SIG-M5 treated with dmso at 0.1 percent for 504 hours (cell line): Measurements from ENCODE around the gene LENG9.
"Not testable (repeated sequence)": the region's sequence is repeated elsewhere in the genome, so short reads cannot be mapped to it uniquely, and the experiment has no call there.

Experiments
- DNase-seq: peaks from one replicate; lab custom pipeline; 2025; ENCODE audit not compliant: unreplicated experiment; lab: John Stamatoyannopoulos, UW

Gene LENG9

DNA sequence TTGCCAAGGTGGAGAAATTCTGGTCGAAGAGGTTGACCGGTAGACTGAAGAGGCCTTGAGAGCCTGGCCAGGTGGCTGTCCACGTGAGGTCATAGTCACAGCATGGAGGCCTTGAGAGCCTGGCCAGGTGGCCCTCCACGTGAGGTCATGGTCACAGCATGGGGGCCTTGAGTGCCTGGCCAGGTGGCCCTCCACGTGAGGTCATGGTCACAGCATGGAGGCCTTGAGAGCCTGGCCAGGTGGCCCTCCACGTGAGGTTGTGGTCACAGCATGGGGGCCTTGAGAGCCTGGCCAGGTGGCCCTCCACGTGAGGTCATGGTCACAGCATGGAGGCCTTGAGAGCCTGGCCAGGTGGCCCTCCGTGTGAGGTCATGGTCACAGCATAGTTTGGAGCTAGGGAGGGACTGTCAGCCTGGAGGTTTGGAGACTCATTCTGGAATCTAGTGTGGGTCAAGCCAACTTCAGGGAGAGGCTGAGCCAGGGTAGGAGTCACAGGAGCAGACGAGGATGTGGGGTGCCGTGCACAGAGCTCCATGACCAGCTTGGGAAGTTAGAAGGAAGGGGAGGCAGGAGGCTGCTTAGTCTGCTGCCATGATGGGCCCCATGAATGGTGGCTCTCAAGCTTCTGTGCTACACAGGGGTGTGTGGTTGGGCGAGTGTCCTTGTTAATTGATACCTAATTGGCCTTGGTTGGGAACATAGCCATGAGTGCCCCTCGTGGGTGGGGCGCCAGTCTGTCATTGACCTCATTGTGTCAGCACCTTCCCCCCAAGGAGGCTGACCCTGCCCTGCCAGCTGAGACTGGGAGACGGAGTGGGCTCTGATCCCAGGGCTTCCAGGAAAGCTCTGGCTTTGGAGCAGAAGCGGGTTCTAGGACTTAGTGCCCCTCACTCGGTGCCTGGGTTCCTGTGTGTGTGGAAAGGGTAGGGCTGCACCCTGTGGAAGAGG lies 4.0 kb downstream of the LENG9 start:
- no peak for DNase-seq

DNA sequence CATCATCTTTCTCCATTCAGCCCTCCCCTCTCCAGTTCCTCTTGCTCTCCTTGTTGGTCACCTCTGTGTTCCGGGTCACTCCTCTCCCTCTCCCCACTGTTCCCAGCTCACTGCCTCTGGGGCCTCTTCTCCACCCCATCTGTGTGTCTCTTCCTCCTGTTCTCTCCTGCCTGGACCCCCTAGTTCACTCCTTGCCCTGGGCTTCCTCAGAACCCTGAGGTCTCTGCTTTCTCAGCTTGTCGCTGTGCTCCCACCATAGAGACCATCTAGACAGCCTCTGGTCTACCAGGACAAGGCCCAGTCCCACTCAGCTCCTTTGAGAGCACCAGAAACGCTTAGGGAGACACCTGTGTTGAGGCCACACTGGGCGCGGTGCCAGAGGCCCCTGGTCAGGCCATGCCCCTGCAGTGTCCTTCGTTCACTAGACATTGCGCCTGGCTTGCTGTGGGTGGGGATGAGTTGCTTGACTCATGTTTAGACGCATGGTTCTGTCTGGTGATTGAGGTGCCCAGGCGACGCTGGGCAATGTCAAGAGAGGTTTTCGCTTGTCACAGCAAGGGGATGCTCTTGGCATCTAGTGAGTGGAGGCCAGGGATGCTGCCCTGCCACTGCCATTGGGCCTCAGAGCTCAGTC lies 4.8 kb downstream of the LENG9 start:
- DNase-seq: no peak

DNA sequence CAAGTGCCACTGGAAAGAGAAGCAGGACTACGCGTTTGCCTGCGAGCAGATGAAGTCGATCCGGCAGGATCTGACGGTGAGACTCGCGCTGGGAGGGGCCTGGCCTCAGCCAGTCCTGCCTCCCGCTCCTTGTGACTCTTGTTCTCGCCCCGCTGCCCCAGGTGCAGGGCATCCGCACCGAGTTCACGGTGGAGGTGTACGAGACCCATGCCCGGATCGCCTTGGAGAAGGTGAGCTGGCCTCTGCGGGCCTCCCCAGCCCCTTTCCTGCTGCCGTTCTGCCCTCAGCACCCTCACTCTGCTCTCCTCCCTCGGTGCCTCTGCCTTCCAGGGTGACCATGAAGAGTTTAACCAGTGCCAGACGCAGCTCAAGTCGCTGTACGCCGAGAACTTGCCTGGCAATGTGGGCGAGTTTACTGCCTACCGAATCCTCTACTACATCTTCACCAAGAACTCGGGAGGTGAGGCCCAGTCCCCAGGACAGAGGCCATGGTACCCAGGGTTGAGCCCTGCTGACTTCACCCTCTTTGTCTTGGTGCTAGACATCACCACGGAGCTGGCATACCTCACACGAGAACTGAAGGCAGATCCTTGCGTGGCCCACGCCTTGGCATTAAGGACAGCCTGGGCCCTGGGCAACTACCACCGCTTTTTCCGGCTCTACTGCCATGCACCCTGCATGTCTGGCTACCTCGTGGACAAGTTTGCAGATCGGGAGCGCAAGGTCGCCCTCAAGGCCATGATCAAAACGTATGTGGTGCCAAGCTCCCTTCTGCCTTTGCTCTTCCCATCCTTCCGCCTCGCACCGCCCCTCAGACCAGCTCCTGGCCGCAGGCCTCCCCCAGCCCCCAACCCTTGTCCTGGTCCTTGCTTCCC lies 5.6 kb downstream of the LENG9 start:
- no peak for DNase-seq

DNA sequence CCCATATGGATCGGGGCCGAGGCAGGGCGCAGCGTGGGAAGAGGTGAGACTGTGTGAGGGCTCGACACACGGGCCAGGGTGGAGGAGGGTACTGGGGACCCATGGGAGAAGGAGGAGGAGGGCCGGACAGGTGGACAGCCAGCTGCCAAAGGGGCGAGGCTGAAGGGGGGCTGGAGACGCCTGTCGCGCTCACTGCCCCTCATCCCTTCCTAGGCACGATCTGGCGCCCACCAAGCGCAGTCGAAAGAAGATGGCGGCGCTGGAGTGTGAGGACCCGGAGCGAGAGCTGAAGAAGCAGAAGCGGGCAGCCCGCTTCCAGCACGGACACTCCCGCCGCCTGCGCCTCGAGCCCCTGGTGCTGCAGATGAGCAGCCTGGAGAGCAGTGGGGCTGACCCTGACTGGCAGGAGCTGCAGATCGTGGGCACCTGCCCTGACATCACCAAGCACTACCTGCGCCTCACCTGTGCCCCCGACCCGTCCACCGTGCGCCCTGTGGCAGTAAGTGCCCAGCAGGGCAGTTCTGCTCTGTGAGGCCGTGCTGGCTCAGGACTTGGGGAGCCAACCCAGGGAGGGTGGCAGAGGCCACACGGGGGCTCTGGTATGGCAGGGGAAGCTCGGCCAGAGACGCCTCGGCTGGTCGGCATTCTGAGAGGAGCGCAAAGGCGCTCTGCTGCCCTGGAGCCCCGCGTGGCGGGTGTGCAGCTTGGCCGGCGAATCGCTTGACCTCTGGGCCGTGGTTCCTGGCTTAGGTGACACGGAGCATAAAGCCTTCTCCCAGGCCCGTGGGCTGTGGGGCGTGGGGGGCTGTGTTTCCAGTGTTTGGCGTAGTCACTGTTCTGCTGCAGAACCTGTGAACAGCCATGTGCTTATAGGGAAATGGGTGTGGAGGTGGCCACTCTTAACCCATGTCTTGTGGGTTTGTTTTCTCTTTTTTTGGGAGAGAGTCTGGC lies 6.9 kb downstream of the LENG9 start:
- DNase-seq: no peak

GRCh38 chr19:54455786-54456422 lies 7.7 kb downstream of the LENG9 start:
- no peak for DNase-seq

DNA sequence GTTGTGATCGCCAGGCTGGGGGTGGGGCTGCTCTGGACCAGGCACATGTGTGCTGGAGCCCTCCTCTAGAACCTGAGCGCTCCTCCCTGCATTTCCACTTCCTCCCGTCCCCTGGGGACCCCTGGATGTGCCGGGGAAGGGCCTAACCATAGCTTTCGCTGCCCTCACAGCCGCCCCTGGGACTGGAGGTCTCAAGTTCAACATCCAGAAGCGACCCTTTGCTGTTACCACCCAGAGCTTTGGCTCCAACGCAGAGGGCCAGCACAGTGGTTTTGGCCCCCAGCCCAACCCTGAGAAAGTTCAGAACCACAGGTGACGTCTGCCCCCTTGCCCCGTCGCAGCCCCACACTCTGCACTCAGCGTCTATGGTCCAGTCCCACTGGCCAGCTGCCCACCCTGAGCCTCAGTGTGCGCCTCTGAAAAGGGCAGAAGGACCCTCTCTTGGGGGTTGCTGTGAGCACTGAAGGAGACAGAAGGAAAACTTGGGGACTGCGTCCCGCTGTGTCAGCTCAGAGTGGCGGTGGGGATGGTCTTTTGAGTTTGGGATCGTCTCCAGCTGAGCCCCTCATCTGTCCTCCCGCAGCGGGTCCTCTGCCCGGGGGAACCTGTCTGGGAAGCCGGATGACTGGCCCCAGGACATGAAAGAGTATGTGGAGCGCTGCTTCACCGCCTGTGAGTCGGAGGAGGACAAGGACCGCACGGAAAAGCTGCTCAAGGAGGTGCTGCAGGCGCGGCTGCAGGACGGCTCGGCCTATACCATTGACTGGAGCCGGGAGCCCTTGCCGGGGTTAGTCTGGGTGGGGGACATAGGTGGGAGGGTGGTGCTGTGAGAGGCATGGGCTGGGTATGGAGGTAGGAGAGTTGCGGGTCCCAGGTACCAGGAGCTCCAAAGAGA lies 8.6 kb downstream of the LENG9 start:
- no peak for DNase-seq

DNA sequence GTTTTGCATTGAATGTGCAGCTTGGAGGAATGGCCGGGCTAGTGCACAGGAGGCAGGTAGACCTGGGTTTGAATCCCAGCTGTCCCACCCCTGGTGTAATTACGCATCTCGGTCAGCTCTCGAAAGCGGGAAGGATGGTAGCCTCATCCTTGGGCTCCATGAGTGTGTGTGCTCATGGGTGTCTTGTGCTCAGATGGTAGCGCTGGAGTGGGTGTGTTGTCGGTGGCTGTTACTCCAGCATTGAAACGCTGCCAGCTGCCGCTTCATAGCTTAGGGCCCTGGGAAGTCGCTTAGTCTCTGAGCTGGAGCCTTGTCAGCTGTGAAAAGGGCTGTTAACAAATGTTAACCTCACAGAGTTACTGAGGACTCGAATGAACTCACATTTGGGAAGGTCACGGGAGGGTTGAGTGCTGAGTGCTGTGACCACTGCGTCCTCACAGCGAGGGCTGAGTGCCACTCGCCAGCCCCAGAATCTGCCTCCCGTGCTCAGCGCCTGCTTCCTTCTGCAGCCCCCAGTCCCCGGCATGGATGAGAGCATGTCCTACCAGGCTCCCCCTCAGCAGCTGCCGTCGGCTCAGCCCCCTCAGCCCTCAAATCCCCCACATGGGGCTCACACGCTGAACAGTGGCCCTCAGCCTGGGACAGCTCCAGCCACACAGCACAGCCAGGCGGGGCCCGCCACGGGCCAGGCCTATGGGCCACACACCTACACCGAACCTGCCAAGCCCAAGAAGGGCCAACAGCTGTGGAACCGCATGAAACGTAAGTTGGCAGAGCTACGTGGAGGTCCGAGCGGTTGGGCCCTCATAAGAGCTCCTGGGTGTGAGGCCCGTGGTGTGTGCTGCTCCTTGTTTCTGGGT lies 9.4 kb downstream of the LENG9 start:
- no peak for DNase-seq

DNA sequence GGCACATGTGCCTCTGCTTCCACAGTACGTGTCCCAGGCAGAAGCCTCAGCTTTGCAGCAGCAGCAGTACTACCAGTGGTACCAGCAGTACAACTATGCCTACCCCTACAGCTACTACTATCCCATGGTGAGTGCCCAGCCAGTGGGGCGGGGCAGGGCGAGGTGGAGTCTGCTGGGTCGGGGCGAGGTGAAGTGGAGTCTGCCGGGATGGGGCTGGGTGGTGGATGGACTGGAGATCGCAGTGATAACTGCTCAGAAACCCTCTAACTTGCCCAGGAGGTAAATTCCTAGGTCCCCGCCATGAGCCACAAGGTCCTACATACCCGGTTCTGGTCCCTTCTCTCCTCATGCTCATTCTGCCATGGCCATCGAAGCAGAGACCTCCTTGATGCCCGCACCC lies 11.0 kb downstream of the LENG9 start:
- no peak for DNase-seq

DNA sequence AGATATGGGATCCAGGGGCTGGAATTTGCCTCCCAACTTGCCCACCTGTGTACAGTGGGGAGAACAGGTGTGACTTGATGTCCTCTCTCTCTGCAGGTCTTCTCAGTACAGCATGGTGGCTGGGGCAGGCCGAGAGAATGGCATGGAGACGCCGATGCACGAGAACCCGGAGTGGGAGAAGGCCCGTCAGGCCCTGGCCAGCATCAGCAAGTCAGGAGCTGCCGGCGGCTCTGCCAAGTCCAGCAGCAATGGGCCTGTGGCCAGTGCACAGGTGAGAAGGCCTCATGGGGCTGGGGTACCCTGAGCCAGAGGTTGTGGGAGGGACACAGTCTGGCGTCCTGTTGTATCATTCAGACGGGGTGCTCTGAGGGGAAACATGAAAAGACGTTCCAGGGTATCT lies 11.6 kb downstream of the LENG9 start:
- no peak for DNase-seq

GRCh38 chr19:54451331-54451871 lies 12.2 kb downstream of the LENG9 start:
- peak; percentile 70 for DNase-seq

DNA sequence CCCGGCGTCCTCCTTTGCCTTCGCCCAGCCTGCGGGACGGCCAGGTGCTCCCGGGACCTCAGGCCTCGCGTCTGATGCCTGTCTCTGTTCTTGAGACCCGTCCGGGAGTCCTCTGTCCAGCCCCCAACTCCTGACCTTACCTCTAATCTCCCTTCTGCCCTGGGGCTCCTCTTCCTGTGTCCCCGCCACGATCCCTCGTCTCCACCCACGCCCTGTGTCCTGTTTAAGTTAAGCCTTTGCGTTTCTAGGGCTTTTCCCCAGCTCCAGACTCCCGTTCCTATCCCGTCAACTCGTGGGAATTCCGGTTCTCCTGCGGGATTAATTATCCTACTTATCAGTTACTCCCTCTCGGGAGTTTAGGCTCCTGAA lies 13.9 kb downstream of the LENG9 start:
- no peak for DNase-seq

DNA sequence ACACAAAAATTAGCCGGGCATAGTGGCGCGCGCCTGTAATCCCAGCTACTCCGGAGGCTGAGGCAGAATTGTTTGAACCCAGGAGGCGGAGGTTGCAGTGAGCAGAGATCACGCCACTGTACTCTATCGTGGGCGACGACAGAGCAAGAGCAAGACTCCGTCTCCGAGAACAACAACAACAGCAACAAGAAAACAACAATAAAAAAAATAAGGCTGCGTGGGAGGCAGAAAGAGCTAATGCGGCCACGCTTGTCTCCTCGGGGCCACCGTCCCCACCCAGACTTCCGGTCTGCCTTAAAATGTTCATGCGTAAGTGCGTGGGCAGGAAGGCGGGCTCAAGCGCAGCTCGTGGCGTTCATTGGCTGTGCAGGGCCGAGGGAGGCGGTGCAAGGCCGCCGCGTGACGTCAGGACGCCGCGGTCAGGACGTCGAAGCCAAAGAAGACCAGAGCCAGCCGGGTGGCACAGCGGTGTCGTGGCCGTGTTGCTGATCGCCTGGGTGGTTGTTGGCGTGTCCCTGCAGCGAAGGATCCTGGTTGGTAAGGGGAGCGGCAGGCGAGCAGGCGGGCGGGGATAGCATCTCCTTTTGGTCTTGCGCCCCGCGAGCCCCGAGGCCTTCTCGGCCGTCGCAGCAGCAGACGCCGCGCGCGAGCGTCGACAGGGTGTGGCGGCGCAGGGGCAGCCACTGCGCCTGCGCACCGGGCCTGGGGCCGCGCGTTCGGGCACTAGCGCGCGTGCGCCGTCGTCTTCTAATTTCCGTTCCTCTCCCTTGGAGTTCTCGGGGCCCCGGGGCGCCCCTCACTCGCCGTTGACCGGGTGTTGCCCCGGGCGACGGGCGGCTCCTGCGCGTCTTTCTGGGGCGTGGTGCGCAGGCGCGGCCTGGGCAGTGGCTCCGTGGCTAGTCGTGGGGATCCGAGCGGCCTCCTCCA lies 14.5 kb downstream of the LENG9 start, which contains the start of gene LENG8:
Gene LENG8, plus strand, starts transcription at position 426 of the 927 bp plus-strand sequence. CDS start 2,146 bp downstream, outside the sequence.
- peak; percentile 96 for DNase-seq

GRCh38 chr19:54448040-54448773 lies 15.4 kb downstream of the LENG9 start:
- peak; percentile 34 for DNase-seq

GRCh38 chr19:54446349-54446748 lies 17.2 kb downstream of the LENG9 start:
- DNase-seq: not testable (repeated sequence)

- no peak for DNase-seq
These were observed 18.8 kb downstream of the LENG9 start for GRCh38 chr19:54444737-54445136.

DNA sequence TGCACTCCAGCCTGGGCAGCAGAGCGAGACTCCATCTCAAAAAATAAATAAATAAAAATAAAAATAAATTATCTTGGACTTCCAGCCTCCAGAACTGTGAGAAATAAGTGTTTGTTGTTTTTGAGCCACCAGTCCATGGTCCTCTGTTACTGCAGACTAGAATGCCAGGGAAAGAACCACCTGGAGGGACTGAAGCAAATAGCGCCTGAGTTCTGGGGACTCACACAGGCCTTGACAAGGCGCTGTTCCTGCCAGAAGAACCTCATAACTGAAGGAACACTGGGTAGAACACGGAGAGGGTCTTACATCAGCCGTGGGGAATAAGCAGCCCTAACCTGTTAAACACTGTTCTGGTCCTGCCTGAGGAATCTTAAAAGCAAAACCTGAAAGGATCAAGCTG lies 22.9 kb downstream of the LENG9 start:
- DNase-seq: no peak
